Mesothelial cell of epicardium (in vitro differentiated cells): ENCODE measurements around the gene COL11A2. TPM values are rescaled to one million over a fixed set of nuclear protein-coding genes. Genes with fewer than 3 reads are reported as not detected.
A peak's percentile ranks its signal among the peaks of the same experiment; 100 is the strongest.

ENCODE experiments used
- DNase-seq, 2 experiments: peaks; one replicate each; pipeline ENCODE4 v3.0.0; 2021; ENCODE audit warnings: low spot score in 2 of 2; ENCODE audit not compliant: unreplicated experiment in 2 of 2
- H3K27ac Mint-ChIP-seq: 2 replicates; pipeline ENCODE4 v1.8.0; 2021; ENCODE audit warnings: mixed read lengths
- H3K27me3 Mint-ChIP-seq: 2 replicates; pipeline ENCODE4 v1.8.0; 2021; ENCODE audit warnings: low read depth, mixed read lengths
- H3K36me3 Mint-ChIP-seq: 2 replicates; pipeline ENCODE4 v1.8.0; 2021; ENCODE audit warnings: mixed read lengths
- H3K4me1 Mint-ChIP-seq: 2 replicates; pipeline ENCODE4 v1.8.0; 2021; ENCODE audit warnings: mixed read lengths
- H3K4me3 Mint-ChIP-seq: 2 replicates; pipeline ENCODE4 v1.8.0; 2021; ENCODE audit warnings: mild to moderate bottlenecking, moderate library complexity, mixed read lengths
- H3K9me3 Mint-ChIP-seq: 2 replicates; pipeline ENCODE4 v1.8.0; 2021; ENCODE audit warnings: mixed read lengths
- total RNA-seq: library from RNA; stranded (reverse); gene quantifications from 3 replicates; pipeline ENCODE4 v1.2.1, GENCODE V29; 2021
- TF ChIP-seq, protein P1 (sequence below): fragments of 200-600 bp; sonication (generic); IDR thresholded peaks from one replicate; pipeline ENCODE4 v1.5.0; 2021; ENCODE audit warnings: antibody characterized with exemption; ENCODE audit not compliant: unreplicated experiment

The COL11A2 gene
- total RNA-seq, 1 donor from 2014 or later = 14.4 TPM

DNA sequence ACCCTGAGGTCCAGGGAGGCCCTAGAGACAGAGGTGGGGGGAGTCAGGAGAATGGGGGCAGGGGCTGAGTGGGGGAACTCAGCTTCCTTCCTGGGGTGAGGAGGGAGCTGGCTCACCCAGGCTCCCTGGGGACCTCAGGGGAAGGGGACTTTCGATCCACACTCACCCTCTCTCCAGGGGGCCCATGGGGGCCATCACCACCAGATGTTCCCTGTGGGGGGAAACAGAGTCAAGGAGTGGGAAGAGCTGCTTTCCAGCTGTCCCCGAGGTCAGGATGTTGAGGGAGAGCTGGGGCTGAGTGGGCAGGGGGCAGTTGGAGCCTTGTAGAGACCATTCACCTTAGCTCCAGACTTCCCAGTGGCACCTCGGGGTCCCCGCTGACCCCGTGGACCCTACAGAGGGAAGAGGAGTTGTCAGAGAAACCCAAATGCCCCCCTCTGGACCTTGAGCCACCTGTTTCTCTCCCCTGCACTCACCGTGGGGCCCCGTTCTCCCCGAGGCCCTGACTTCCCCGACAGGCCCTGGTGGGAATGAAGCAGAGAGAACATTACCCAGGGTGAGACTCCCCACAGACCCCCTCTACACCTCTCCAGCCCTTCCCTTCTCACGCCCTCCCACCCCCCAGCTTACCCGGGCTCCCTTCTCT, 18.6 kb downstream of the COL11A2 start:
- H3K4me1 Mint-ChIP-seq = peaks cover 21% of the 10 kb centered on the region
- H3K4me3 Mint-ChIP-seq = no peak overlapping the region
- H3K27me3 Mint-ChIP-seq = no peaks in the 10 kb centered on the region
- H3K9me3 Mint-ChIP-seq = no peaks in the 10 kb centered on the region
- DNase-seq = no peak
- H3K27ac Mint-ChIP-seq = no peak overlapping the region
- TF ChIP-seq, protein P1, sequence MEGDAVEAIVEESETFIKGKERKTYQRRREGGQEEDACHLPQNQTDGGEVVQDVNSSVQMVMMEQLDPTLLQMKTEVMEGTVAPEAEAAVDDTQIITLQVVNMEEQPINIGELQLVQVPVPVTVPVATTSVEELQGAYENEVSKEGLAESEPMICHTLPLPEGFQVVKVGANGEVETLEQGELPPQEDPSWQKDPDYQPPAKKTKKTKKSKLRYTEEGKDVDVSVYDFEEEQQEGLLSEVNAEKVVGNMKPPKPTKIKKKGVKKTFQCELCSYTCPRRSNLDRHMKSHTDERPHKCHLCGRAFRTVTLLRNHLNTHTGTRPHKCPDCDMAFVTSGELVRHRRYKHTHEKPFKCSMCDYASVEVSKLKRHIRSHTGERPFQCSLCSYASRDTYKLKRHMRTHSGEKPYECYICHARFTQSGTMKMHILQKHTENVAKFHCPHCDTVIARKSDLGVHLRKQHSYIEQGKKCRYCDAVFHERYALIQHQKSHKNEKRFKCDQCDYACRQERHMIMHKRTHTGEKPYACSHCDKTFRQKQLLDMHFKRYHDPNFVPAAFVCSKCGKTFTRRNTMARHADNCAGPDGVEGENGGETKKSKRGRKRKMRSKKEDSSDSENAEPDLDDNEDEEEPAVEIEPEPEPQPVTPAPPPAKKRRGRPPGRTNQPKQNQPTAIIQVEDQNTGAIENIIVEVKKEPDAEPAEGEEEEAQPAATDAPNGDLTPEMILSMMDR = no peak
- no peaks in the 10 kb centered on the region for H3K36me3 Mint-ChIP-seq

DNA sequence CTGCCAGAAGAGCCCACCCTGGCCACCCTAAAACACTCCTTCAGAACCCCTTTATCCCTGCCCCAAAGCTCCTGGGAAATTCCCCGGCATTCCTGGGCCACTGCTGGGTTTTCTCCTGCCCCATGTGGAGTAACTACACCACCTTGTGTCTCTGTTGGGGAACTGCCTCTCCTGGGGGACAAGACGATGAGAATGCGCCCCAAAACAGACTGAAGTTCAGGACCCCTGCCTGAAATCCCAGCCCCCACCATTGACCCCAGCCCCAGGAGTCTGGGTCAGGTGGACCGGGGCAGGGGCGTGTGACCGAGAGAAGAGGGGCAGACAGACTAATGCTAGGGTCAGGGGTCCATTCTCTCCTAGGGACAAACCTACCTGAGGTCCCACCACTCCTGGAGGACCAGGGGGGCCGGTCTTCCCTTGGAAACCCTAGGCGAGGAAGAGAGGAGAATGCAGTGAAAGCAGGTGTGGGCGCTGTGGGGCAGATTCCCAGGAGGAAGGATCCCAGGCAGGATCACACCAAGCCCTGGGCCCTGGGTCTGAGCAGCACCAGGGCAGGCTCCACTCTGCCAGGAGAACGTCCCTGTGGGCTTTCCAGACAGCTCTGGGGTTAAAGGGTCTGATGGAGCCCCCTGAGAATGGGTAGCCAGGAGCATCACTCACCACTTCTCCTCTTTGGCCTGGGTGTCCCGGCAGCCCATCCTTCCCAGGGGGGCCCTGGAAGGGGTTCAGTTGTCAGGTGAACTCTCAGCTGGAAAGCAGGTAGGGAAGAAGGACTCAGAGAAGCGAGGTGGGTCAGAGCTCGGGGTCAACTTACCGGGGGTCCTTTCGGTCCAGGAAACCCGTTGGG, 19.4 kb downstream of the COL11A2 start:
- Mint-ChIP-seq H3K9me3 (no peaks in the 10 kb centered on the region), H3K4me3 (no peak overlapping the region), H3K36me3 (no peaks in the 10 kb centered on the region), H3K27ac (peak overlapping the region; percentile 34), H3K27me3 (no peaks in the 10 kb centered on the region), H3K4me1 (peaks cover 14% of the 10 kb centered on the region)
- no peak for DNase-seq
- TF ChIP-seq, protein P1 = no peak

DNA sequence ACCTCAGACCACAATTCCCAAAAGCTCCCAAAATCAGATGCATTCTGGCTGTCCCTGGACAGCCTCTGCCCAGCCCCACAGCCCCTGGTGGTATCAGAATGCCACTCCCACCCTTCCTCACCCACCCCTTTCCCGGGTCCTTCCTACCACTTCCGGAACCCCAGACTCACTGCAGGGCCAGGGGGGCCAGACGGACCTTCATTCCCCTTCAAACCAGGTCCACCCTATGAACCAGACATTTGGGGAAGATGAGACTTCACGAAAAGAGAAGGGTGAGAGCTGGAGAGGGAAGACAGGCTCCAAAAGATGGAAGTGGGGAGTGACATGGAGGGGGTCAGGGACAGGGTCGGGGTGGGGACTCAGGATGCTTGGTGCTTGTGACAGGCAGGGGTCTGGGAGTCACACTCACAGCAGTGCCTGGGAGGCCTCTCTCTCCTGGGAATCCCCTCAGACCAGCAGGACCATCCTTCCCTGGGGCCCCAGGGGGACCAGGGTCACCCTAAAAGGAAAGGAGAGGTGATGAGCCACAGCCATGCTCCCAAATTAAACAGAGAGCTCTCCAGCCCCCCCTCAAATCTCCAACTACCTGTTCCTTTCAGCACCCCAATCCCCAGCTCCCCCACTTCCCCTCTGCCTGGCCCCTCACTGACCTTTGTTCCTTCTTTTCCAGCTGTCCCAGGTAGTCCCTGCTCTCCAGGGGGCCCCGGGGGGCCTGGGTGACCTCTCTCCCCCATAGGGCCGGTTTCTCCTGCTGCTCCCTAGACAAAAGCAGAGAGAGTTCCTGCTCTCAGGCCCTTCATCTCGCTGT, 20.2 kb downstream of the COL11A2 start:
- Mint-ChIP-seq H3K27ac (peak overlapping the region; percentile 34), H3K36me3 (no peaks in the 10 kb centered on the region), H3K4me1 (peaks cover 6% of the 10 kb centered on the region), H3K27me3 (no peaks in the 10 kb centered on the region), H3K4me3 (no peak overlapping the region), H3K9me3 (no peaks in the 10 kb centered on the region)
- DNase-seq = no peak
- TF ChIP-seq, protein P1 = no peak

DNA sequence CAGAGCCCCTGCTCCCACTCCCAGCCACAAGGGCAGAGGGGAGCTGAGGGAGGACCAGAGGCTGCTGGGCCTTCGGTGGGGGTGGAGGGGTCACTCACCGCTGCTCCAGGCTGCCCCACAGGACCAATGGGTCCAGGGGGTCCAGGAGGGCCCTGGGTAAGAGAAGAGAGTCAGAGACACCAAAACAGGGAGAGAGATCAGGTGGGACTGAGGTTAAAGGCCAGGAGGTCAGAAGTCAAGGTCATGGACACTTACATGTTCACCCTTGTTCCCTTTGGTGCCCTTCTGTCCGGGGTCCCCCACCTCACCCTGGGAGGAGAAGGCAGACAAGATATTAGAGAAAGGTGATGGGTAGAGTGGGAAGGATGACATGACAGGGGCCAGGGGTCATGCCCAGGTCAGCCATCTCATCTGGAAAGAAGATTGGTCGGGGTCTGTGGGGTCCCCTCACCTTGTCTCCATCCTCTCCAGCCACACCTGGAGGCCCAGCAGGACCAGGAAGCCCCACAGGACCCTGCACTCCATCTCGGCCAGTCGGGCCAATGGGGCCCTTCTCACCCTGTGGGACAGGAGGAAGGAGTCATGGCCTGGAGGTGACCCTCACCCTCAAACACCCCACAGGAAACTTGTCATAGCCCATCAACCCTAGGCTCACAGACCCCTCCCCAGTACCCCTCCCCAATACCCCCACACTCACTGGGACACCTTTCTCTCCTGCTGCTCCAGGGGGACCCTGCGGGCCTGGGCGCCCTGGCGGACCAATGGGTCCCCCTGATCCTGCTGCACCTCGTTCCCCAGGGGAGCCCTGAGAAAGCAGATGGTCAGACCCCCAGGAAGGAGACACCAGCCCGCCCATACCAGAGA, 21.0 kb downstream of the COL11A2 start:
- DNase-seq = no peak
- no peaks in the 10 kb centered on the region for H3K36me3 Mint-ChIP-seq
- H3K27ac Mint-ChIP-seq = no peak overlapping the region
- no peaks in the 10 kb centered on the region for H3K9me3 Mint-ChIP-seq
- TF ChIP-seq, protein P1 = no peak
- no peaks in the 10 kb centered on the region for H3K27me3 Mint-ChIP-seq
- H3K4me3 Mint-ChIP-seq = no peak overlapping the region
- peaks cover 4% of the 10 kb centered on the region for H3K4me1 Mint-ChIP-seq
